AG09309 (cell line): Measurements from ENCODE around the gene AOPEP.

Experiments
- DNase-seq: peaks from one replicate; pipeline ENCODE4 v3.0.0-alpha.2; 2010; ENCODE audit warnings: low read depth
- H3K4me3 ChIP-seq: 2 replicates; pipeline ENCODE4 v1.5.1; 2011; ENCODE audit warnings: mild to moderate bottlenecking, low read depth, low read length, moderate library complexity; ENCODE audit not compliant: control insufficient read depth
- TF ChIP-seq, protein P1 (sequence below): IDR thresholded peaks from 2 replicates; pipeline ENCODE4 v1.5.1; 2011; ENCODE audit warnings: mild to moderate bottlenecking, low read depth, low read length, inconsistent platforms; ENCODE audit not compliant: insufficient read depth, control insufficient read depth; ENCODE audit errors: missing control alignments

Gene AOPEP

DNA sequence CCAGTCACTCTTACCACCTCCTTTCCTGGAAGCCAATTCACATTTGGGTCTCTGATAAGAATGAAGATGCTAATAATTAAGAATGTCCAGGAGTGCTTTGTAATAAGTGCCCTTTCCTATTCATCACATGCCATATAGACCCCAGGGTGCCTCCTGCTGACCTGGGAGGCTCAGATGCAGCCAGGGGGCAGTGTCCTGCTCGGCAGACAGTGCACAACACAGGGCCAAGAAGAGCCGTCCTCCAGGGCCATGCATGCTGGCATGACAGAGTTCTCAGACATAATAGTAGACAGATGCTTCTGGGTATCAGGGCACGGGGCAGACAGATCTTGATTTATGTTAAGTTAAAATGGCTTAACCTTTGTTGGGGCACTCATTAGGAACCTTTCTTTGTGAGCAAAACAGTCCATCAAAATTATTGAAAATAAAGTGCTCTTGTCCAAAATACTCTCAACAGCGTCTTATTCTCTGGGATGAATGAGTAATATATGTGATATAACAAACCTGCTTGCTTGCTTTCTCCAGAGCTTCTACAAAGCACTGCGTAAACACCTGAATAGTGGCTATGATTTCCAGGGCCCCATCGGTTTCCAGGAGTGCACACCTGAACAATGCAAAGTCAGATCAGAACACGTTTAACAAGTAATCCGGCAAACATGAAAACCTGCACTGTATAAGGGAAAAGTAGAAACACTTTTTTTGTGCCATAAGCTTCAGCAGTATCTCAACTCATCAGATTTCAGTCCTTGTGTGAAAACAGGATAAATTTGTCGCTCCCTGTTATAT is 398.3 kb downstream of the AOPEP start:
- no peak for DNase-seq
- no peak overlapping the region for H3K4me3 ChIP-seq
- TF ChIP-seq, protein P1, sequence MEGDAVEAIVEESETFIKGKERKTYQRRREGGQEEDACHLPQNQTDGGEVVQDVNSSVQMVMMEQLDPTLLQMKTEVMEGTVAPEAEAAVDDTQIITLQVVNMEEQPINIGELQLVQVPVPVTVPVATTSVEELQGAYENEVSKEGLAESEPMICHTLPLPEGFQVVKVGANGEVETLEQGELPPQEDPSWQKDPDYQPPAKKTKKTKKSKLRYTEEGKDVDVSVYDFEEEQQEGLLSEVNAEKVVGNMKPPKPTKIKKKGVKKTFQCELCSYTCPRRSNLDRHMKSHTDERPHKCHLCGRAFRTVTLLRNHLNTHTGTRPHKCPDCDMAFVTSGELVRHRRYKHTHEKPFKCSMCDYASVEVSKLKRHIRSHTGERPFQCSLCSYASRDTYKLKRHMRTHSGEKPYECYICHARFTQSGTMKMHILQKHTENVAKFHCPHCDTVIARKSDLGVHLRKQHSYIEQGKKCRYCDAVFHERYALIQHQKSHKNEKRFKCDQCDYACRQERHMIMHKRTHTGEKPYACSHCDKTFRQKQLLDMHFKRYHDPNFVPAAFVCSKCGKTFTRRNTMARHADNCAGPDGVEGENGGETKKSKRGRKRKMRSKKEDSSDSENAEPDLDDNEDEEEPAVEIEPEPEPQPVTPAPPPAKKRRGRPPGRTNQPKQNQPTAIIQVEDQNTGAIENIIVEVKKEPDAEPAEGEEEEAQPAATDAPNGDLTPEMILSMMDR, result peak; percentile 36

DNA sequence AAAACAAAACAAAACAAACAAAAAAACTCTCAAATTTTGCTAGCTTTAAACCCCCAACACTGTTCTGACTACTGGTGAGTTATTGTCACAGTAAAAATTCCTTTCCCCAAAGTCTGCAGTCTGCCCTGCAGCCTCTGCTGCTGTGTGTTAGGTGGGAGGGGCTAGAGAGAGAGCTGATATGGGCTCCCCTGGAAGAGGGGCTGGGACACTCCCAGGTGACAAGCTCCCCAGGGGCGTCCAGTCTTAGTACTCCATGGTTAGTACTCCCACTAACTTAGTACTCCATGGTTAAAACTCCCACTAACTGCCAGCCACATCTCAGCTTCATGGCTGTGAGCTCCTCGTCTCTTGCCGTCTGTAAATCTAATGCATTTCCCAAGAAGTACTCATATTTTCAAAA is 399.2 kb downstream of the AOPEP start:
- DNase-seq, result no peak

DNA sequence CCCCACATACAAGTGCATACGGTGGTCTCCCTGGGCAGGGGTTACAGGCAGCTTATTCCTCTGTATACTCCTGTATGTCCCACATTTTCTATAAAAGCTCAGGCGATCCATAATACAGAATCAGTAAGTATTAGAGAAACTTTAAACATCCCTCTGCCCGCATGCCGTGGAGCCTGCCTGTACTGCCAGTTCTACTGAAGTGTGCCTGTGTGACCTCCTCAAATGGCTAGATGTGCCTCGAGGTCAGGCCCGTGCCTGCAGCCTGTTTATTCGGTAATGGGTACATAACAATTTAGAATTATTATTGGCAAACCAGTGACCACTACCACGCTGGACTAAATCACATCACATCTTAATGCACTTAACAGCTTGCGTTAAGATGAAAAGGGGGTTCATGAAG is 400.2 kb downstream of the AOPEP start:
- no peak overlapping the region for H3K4me3 ChIP-seq
- DNase-seq, result no peak
- TF ChIP-seq, protein P1, result no peak

More for the DNA sequence above, 399.2 kb downstream of the AOPEP start:
- TF ChIP-seq, protein P1, result no peak
- no peak overlapping the region for H3K4me3 ChIP-seq

DNA sequence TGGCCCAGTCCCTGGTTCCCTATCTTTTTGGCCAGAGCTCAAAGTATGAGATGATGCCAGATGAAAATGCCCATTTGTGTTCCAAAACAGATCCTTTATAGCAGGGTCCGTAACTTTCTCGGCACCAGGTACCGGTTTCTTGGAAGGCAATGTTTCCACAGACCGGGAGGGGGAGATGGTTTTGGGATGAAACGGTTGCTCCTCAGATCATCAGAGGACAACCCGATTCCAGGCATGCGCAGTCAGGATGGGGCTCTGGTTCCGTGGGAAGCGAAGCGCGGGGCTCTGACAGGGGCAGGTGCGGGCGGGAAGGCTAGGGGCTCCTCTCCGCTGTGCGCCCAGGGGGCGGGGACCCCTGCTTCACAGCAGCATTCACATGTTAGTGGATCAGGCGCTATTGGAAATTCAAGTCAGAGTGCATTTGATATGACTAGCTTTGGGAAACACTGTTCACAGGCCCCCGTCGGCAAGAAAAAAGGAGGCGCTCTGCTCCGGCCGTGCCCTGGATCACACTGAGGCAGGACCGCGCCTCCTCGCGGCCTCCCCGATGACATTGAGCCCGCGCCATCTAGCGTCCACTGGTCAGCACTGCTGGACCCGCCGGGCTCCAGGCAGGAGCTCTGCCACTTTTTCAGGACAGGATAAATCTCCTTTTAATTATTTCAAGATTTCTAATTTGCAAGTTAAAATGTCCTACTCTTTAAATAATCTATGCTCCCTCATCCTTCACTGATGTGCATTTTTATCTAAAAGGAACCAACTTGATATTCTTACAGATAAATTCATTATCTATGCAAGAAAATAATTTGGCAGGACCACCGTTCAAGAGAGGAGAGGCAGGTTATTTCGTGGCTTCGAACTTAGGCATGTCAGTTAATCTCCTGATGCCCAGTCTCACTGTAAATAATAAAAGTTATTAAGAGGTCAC is 401.0 kb downstream of the AOPEP start:
- TF ChIP-seq, protein P1, result peak; percentile 99
- H3K4me3 ChIP-seq, result peak overlapping the region; percentile 55
- DNase-seq, result peak; percentile 28

DNA sequence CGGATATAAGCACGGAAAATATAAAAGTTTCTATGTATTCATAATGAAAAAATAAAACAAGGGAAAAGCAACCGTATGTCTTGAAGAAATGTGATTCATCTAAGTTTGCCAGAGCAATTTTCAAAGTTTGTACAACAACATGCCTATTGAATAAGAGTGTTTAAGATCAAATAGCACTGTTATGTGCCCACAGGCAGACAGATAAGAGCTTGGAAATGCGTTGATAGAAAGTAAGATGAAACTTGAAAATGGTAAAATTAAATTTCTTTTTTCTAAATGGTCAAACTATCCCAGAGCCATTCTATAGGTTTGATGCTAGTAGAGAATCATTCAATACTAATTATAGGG is 401.7 kb downstream of the AOPEP start:
- H3K4me3 ChIP-seq, result no peak overlapping the region
- DNase-seq, result no peak
- TF ChIP-seq, protein P1, result no peak

DNA sequence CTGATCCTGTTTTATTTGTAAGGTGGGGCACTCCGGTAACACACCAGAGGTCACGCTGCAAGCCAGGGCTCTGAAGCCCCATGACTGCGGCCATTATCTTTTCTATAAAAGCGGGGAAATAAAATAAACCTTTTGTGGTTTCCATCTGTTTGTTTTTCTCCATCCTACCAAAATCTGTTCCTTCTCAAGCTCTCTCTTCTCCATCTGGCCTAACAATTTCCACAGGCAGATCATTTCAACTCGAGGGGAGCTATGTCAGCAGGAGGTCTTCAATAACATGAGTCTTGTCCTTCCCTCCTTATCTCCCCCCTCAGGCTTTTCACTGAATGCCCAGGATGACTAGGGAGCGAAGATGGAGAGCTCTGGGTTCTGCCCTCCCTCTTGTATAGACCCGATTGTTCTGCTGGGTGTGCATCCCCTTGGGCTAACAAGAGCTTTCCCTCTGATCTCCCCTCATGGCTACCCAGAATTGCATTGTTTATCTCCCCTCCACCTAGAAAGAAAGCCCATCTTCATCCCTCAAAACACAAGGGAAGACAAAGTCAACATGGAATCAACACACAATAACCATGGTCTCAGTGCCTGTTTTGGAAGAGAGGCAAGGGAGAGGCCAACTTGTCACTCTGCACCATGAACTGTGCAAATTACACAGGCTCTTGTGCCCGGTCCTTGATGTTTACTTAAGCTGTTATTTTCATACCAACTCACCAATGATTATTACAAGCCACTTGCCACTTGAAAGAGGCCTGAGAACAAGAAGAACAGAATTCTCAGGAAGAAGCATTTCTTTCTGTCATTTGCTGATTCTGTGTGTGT is 403.2 kb downstream of the AOPEP start:
- TF ChIP-seq, protein P1, result no peak
- no peak overlapping the region for H3K4me3 ChIP-seq
- no peak for DNase-seq
